Endothelial cell of umbilical vein (primary cell): ENCODE results near the gene USPL1. TPM values are rescaled to one million over a fixed set of nuclear protein-coding genes. Genes with fewer than 3 reads are reported as not detected.

ENCODE experiments used
- BruUV-seq: library from RNA; stranded (reverse); fragments of 400-500 nt; replicated peaks from 2 replicates; lab custom pipeline; 2021; lab: Mats Ljungman, UMichigan
- CTCF ChIA-PET: fragments of 300-600, 350-600 bp; sonication (Branson Sonifier 250); formaldehyde crosslinking; loops from one replicate; lab custom pipeline; 2021; ENCODE audit warnings: antibody characterized with exemption, inconsistent platforms; lab: Charles Lee
- POLR2A ChIA-PET: fragments of 300-600, 350-600 bp; sonication (Branson Sonifier 250); formaldehyde crosslinking; loops from one replicate; lab custom pipeline; 2021; ENCODE audit warnings: antibody characterized with exemption, inconsistent platforms; lab: Charles Lee
- DNase-seq: peaks from one replicate; pipeline ENCODE4 v3.0.0-alpha.2; 2011; ENCODE audit warnings: low read depth, low spot score
- FAIRE-seq: peaks from 2 replicates; lab custom pipeline; 2011; peaks lifted over from hg19 to GRCh38; lab: Jason Lieb, UNC
- H2AFZ ChIP-seq: 2 replicates; pipeline ENCODE4 v1.6.0; 2012; ENCODE audit warnings: low read depth, low read length, control low read depth, inconsistent platforms
- H3K27ac ChIP-seq: 2 replicates; pipeline ENCODE4 v1.5.1; 2011; ENCODE audit warnings: low read depth, mild to moderate bottlenecking, control low read depth, low read length, moderate library complexity; ENCODE audit not compliant: insufficient read depth
- H3K27me3 ChIP-seq, 2 experiments: 2 replicates each; pipeline versions ENCODE4 v1.6.0 to v1.6.1; 2011; ENCODE audit warnings: low read length in 2 of 2, mixed read lengths in 1 of 2; ENCODE audit not compliant: control insufficient read depth in 2 of 2, insufficient read depth in 2 of 2
- H3K36me3 ChIP-seq, 2 experiments: 2 replicates in 1 of 2; 3 replicates in 1 of 2; pipeline ENCODE4 v1.5.1; 2011; ENCODE audit warnings: low read length in 2 of 2, mild to moderate bottlenecking in 1 of 2, moderate library complexity in 1 of 2; ENCODE audit not compliant: control insufficient read depth in 2 of 2, insufficient read depth in 2 of 2; ENCODE audit errors: extremely low read depth in 1 of 2
- H3K4me1 ChIP-seq: 3 replicates; pipeline ENCODE4 v1.5.1; 2011; ENCODE audit warnings: mild to moderate bottlenecking, low read length; ENCODE audit not compliant: control insufficient read depth, insufficient read depth; ENCODE audit errors: extremely low read depth
- H3K4me2 ChIP-seq: 2 replicates; pipeline ENCODE4 v1.6.1; 2011; ENCODE audit warnings: low read length, control low read depth, mixed read lengths; ENCODE audit not compliant: insufficient read depth
- H3K4me3 ChIP-seq, 3 experiments: fragments of 200-600 bp in 1 of 3; sonication (generic), shearing (Covaris generic) in 1 of 3; replicated peaks in 1 of 3; 2 replicates each; pipeline ENCODE4 v1.5.1; 2011 to 2016; ENCODE audit warnings: control low read depth in 3 of 3, low read length in 3 of 3, mild to moderate bottlenecking in 2 of 3, inconsistent platforms in 1 of 3, low read depth in 1 of 3, moderate library complexity in 1 of 3; ENCODE audit not compliant: insufficient read depth in 1 of 3
- H3K79me2 ChIP-seq: 2 replicates; pipeline ENCODE4 v1.6.0; 2012; ENCODE audit warnings: low read length, inconsistent platforms; ENCODE audit not compliant: control insufficient read depth, insufficient read depth
- H3K9ac ChIP-seq: replicated peaks from 2 replicates; pipeline ENCODE3; 2011; ENCODE audit warnings: low read length, control low read depth; ENCODE audit not compliant: insufficient read depth; ENCODE audit errors: extremely low read depth
- H3K9me1 ChIP-seq: replicated peaks from 3 replicates; pipeline ENCODE4 v1.6.0; 2011; ENCODE audit warnings: mild to moderate bottlenecking, low read length; ENCODE audit not compliant: control insufficient read depth, insufficient read depth; ENCODE audit errors: extremely low read depth
- H3K9me3 ChIP-seq: replicated peaks from 2 replicates; pipeline ENCODE4 v1.5.1; 2012; ENCODE audit warnings: low read length, inconsistent platforms; ENCODE audit not compliant: control insufficient read depth, insufficient read depth
- H4K20me1 ChIP-seq: replicated peaks from 2 replicates; pipeline ENCODE3; 2011; ENCODE audit warnings: mild to moderate bottlenecking, low read length; ENCODE audit not compliant: control insufficient read depth, insufficient read depth; ENCODE audit errors: extremely low read depth
- EZH2 ChIP-seq: IDR thresholded peaks from 2 replicates; pipeline ENCODE4 v1.6.1; 2012; ENCODE audit warnings: borderline replicate concordance, low read depth, mild to moderate bottlenecking, moderate library complexity, low read length, inconsistent platforms; ENCODE audit not compliant: severe bottlenecking
- FOS ChIP-seq: IDR thresholded peaks from 2 replicates; pipeline ENCODE4 v1.6.1; 2011; ENCODE audit warnings: mild to moderate bottlenecking, low read length, moderate library complexity, borderline replicate concordance; ENCODE audit not compliant: insufficient read depth
- GATA2 ChIP-seq: IDR thresholded peaks from 2 replicates; pipeline ENCODE4 v1.7.0; 2011; ENCODE audit warnings: low read depth, mild to moderate bottlenecking, moderate library complexity, mixed read lengths, low read length; ENCODE audit not compliant: insufficient read length, insufficient read depth
- JUN ChIP-seq: IDR thresholded peaks from 2 replicates; pipeline ENCODE4 v1.6.1; 2011; ENCODE audit warnings: borderline replicate concordance, low read depth; ENCODE audit not compliant: insufficient read length, insufficient read depth
- MYC ChIP-seq: IDR thresholded peaks from one replicate; pipeline ENCODE4 v1.6.1; 2011; ENCODE audit warnings: mild to moderate bottlenecking, low read depth, low read length
- POLR2A ChIP-seq: IDR thresholded peaks from 2 replicates; pipeline ENCODE4 v1.6.1; 2012; ENCODE audit warnings: low read depth, mild to moderate bottlenecking, control low read depth, low read length
- POLR2AphosphoS5 ChIP-seq: IDR thresholded peaks from 2 replicates; pipeline ENCODE4 v1.6.1; 2012; ENCODE audit warnings: low read depth, mild to moderate bottlenecking, control low read depth, low read length, moderate library complexity; ENCODE audit not compliant: insufficient read depth
- dilution Hi-C: fragments of 300-500 bp; cut with MboI; formaldehyde crosslinking; loops from one replicate; pipeline ENCODE4 v1.15.0; 2019; ENCODE audit warnings: low sequenced_read_pairs; ENCODE audit not compliant: extremely low pct_ligation_motif_present
- intact Hi-C: fragments of 100-400 bp; cut with micrococcal nuclease; formaldehyde crosslinking; loops from one replicate; pipeline ENCODE4 v1.10.0; 2022
- polyA plus RNA-seq, 4 experiments: library from polyadenylated mRNA; depleted of rRNA in 3 of 4; stranded (reverse) in 3 of 4; unstranded in 1 of 4; fragments of >200 nt; gene quantifications; 2 replicates each; pipeline versions ENCODE4 v1.2.1 to v1.2.3, GENCODE V29; 2011 to 2012; ENCODE audit warnings: missing spikeins in 1 of 4
- total RNA-seq: library from RNA; stranded (reverse); gene quantifications from 2 replicates; pipeline ENCODE4 v1.2.3, GENCODE V29; 2021
- TF ChIP-seq, protein P1 (sequence below): IDR thresholded peaks from 2 replicates; pipeline ENCODE4 v1.6.1; 2011; ENCODE audit not compliant: insufficient read depth, insufficient read length
- TF ChIP-seq, protein P2 (sequence below), 2 donors: IDR thresholded peaks; 1 replicate in 1 of 2; 2 replicates in 1 of 2; pipeline ENCODE4 v1.5.1; 2011; ENCODE audit warnings: low read length in 2 of 2, mild to moderate bottlenecking in 2 of 2, moderate library complexity in 2 of 2, control low read depth in 1 of 2, inconsistent platforms in 1 of 2, low read depth in 1 of 2; ENCODE audit not compliant: insufficient read depth in 1 of 2; ENCODE audit errors: extremely low read depth in 1 of 2

The USPL1 gene
- total and polyA plus RNA-seq, 2 donors (not counting 3 experiments of a cell fraction or from before 2014, with no cell fraction given) = 14.6 to 21.0 TPM

DNA sequence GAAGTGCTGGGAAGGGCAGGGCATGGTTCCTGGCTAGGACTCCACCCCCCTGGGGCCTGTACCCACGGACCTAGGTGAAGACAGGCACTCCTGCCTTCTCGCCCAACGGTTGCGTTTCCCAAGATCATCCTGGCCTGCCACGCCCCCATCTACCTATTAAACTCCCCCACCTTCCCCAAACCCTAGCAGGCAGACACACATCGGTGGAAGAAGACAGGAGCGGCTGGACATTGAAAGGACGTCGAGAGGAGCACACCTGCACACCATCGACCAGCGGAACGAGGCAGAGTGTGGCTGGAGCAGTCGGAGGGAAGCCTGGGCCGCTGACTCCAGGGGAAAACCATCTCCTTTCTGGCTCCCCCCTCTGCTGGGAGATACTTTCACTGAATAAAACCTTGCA is 72.0 kb downstream of the USPL1 start:
- Histone ChIP-seq H3K4me3 (no peak overlapping the region), H3K9me1 (no peaks in the 10 kb centered on the region), H3K36me3 (no peaks in the 10 kb centered on the region), H3K27ac (no peak overlapping the region), H3K9me3 (no peaks in the 10 kb centered on the region), H3K4me2 (no peak overlapping the region), H2AFZ (peak overlapping the region; percentile 65), H4K20me1 (no peaks in the 10 kb centered on the region), H3K4me1 (no peaks in the 10 kb centered on the region), H3K27me3 (no peaks in the 10 kb centered on the region), H3K9ac (no peak overlapping the region), H3K79me2 (no peaks in the 10 kb centered on the region)
- CTCF ChIA-PET = interaction anchor here (1.2 to 1.6 kb wide), 2 partner anchors 37 to 102 kb away, joined by 3 read pairs; no protein-coding TSS in a partner anchor
- no TSS peak for BruUV-seq
- no peak for FAIRE-seq
- dilution Hi-C loops (loop anchor here (25.0 kb wide), 1 partner anchor 98 kb away; no protein-coding TSS in a partner anchor), intact Hi-C loops (no loop called here)
- TF ChIP-seq, protein P1, sequence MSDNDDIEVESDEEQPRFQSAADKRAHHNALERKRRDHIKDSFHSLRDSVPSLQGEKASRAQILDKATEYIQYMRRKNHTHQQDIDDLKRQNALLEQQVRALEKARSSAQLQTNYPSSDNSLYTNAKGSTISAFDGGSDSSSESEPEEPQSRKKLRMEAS = no peak
- TF ChIP-seq EZH2 (no peak), MYC (no peak), POLR2AphosphoS5 (no peak), FOS (no peak), JUN (no peak), POLR2A (no peak), GATA2 (no peak)
- TF ChIP-seq, protein P2, sequence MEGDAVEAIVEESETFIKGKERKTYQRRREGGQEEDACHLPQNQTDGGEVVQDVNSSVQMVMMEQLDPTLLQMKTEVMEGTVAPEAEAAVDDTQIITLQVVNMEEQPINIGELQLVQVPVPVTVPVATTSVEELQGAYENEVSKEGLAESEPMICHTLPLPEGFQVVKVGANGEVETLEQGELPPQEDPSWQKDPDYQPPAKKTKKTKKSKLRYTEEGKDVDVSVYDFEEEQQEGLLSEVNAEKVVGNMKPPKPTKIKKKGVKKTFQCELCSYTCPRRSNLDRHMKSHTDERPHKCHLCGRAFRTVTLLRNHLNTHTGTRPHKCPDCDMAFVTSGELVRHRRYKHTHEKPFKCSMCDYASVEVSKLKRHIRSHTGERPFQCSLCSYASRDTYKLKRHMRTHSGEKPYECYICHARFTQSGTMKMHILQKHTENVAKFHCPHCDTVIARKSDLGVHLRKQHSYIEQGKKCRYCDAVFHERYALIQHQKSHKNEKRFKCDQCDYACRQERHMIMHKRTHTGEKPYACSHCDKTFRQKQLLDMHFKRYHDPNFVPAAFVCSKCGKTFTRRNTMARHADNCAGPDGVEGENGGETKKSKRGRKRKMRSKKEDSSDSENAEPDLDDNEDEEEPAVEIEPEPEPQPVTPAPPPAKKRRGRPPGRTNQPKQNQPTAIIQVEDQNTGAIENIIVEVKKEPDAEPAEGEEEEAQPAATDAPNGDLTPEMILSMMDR (IDR thresholded peaks at IDR 0.05; ENCODE audit: extremely low read depth in 1 of 2, insufficient read depth in 1 of 2, low read depth in 1 of 2, low read length in 2 of 2) = no peak
- DNase-seq = no peak
- POLR2A ChIA-PET = no interaction called here
